Neuronal stem cell (in vitro differentiated cells): ENCODE results near the gene MOGAT2.

Experiments
- DNase-seq: peaks from one replicate; pipeline ENCODE4 v3.0.0-alpha.2; 2013; ENCODE audit warnings: low spot score
- H2AFZ ChIP-seq: one replicate; pipeline ENCODE4 v1.6.1; 2013; ENCODE audit warnings: mild to moderate bottlenecking, low read length, inconsistent platforms
- H2AK5ac ChIP-seq: 2 replicates; pipeline ENCODE4 v1.6.1; 2013; ENCODE audit warnings: low read depth, mild to moderate bottlenecking, inconsistent platforms, low read length, moderate library complexity, mixed read lengths
- H2BK120ac ChIP-seq: 2 replicates; pipeline ENCODE4 v1.6.1; 2013; ENCODE audit warnings: low read depth, mild to moderate bottlenecking, inconsistent platforms, low read length, moderate library complexity, mixed read lengths
- H2BK12ac ChIP-seq: one replicate; pipeline ENCODE4 v1.6.1; 2013; ENCODE audit warnings: low read length, inconsistent platforms
- H2BK15ac ChIP-seq: 2 replicates; pipeline ENCODE4 v1.6.1; 2013; ENCODE audit warnings: mild to moderate bottlenecking, low read length, inconsistent platforms, mixed read lengths
- H2BK5ac ChIP-seq: one replicate; pipeline ENCODE4 v1.6.1; 2013; ENCODE audit warnings: inconsistent platforms, mild to moderate bottlenecking, low read length, moderate library complexity
- H3K14ac ChIP-seq: one replicate; pipeline ENCODE4 v1.6.1; 2013; ENCODE audit warnings: low read length, inconsistent platforms
- H3K18ac ChIP-seq: 2 replicates; pipeline ENCODE4 v1.6.1; 2013; ENCODE audit warnings: low read length, inconsistent platforms
- H3K23ac ChIP-seq: 2 replicates; pipeline ENCODE4 v1.6.1; 2013; ENCODE audit warnings: low read depth, mild to moderate bottlenecking, mixed read lengths, low read length, inconsistent platforms; ENCODE audit not compliant: poor library complexity
- H3K27ac ChIP-seq: replicated peaks from 3 replicates; pipeline ENCODE4 v1.5.1; 2013; ENCODE audit warnings: low read length, inconsistent platforms
- H3K27me3 ChIP-seq, 3 experiments: 2 replicates each; pipeline ENCODE4 v1.6.1; 2013; ENCODE audit warnings: low read length in 3 of 3, mild to moderate bottlenecking in 2 of 3, inconsistent platforms in 1 of 3, low read depth in 1 of 3, mixed read lengths in 1 of 3, moderate library complexity in 1 of 3; ENCODE audit not compliant: control insufficient read depth in 3 of 3, insufficient read depth in 3 of 3
- H3K36me3 ChIP-seq, 2 donors: replicated peaks in 1 of 2; 2 replicates each; pipeline ENCODE4 v1.6.1; 2013; ENCODE audit warnings: low read length in 2 of 2; ENCODE audit not compliant: control insufficient read depth in 2 of 2, insufficient read depth in 2 of 2
- H3K4ac ChIP-seq: 2 replicates; pipeline ENCODE4 v1.6.1; 2013; ENCODE audit warnings: inconsistent platforms, mild to moderate bottlenecking, low read length, moderate library complexity
- H3K4me1 ChIP-seq, 2 donors: 1 replicate in 1 of 2; 2 replicates in 1 of 2; pipeline ENCODE4 v1.6.1; 2013; ENCODE audit warnings: low read length in 2 of 2, low read depth in 1 of 2; ENCODE audit not compliant: control insufficient read depth in 2 of 2, insufficient read depth in 1 of 2
- H3K4me2 ChIP-seq: one replicate; pipeline ENCODE4 v1.6.1; 2013; ENCODE audit warnings: mild to moderate bottlenecking, low read length, inconsistent platforms; ENCODE audit not compliant: insufficient read depth, poor library complexity, severe bottlenecking
- H3K4me3 ChIP-seq, 2 donors: 2 replicates each; pipeline ENCODE4 v1.5.1; 2013; ENCODE audit warnings: low read length in 2 of 2, mild to moderate bottlenecking in 2 of 2, inconsistent platforms in 1 of 2, moderate library complexity in 1 of 2
- H3K79me1 ChIP-seq: one replicate; pipeline ENCODE4 v1.6.1; 2013; ENCODE audit warnings: low read depth, mild to moderate bottlenecking, inconsistent platforms, low read length, moderate library complexity
- H3K9ac ChIP-seq: one replicate; pipeline ENCODE4 v1.6.1; 2013; ENCODE audit warnings: mild to moderate bottlenecking, low read depth, low read length, inconsistent platforms; ENCODE audit not compliant: poor library complexity
- H3K9me3 ChIP-seq, 2 donors: replicated peaks in 1 of 2; 2 replicates each; pipeline versions ENCODE3 to v1.6.1; 2013; ENCODE audit warnings: low read length in 2 of 2, mild to moderate bottlenecking in 2 of 2, inconsistent platforms in 1 of 2, low read depth in 1 of 2, mixed read lengths in 1 of 2, moderate library complexity in 1 of 2; ENCODE audit not compliant: control insufficient read depth in 2 of 2, insufficient read depth in 1 of 2
- H4K8ac ChIP-seq: one replicate; pipeline ENCODE4 v1.6.1; 2013; ENCODE audit warnings: low read depth, mild to moderate bottlenecking, inconsistent platforms, low read length, moderate library complexity
- H4K91ac ChIP-seq: one replicate; pipeline ENCODE4 v1.6.1; 2013; ENCODE audit warnings: low read length, low read depth, mild to moderate bottlenecking, inconsistent platforms; ENCODE audit not compliant: poor library complexity
- WGBS, 2 donors: extraction: QIAGEN DNeasy Blood & Tissue Kit; methylation state at CpG; one replicate each; pipeline ENCODE4 v1.1.7; 2013; ENCODE audit warnings: missing lambda C conversion rate in 2 of 2, mixed read lengths in 1 of 2; ENCODE audit not compliant: insufficient read length in 2 of 2, insufficient replicate concordance in 1 of 2; ENCODE audit errors: extremely low coverage in 2 of 2; 5-methylcytosine and 5-hydroxymethylcytosine counted together

The MOGAT2 gene

GRCh38 chr11:75677275-75677674, 40.4 kb upstream of the MOGAT2 start:
- Histone ChIP-seq H2BK120ac (no peak overlapping the region), H3K9ac (no peak overlapping the region), H3K23ac (no peak overlapping the region), H4K91ac (no peak overlapping the region), H3K27ac (no peak overlapping the region), H3K9me3 (peaks cover 2 to 4% of the 10 kb centered on the region in 2 donors), H3K14ac (no peak overlapping the region), H2BK15ac (no peak overlapping the region), H2AK5ac (no peak overlapping the region), H2BK5ac (no peak overlapping the region), H3K36me3 (no peaks in the 10 kb centered on the region), H3K4me3 (no peak overlapping the region), H3K79me1 (no peaks in the 10 kb centered on the region), H4K8ac (no peak overlapping the region), H3K27me3 (peaks cover 0 to 3% (median 0%) of the 10 kb centered on the region in 3 experiments), H2BK12ac (no peak overlapping the region), H3K18ac (no peak overlapping the region), H2AFZ (no peak overlapping the region), H3K4ac (no peak overlapping the region), H3K4me1 (no peaks in the 10 kb centered on the region), H3K4me2 (no peak overlapping the region)
- WGBS, 2 donors = no CpG with 5 or more reads among the region's 1 CpG
- DNase-seq = no peak

GRCh38 chr11:75677909-75678308, 39.7 kb upstream of the MOGAT2 start:
- no peak overlapping the region for H3K14ac ChIP-seq
- H3K9me3 ChIP-seq = peaks cover 2 to 4% of the 10 kb centered on the region in 2 donors
- no CpG with 5 or more reads among the region's 12 CpGs for WGBS, 2 donors
- no peak overlapping the region for H2BK15ac ChIP-seq
- H3K36me3 ChIP-seq = no peaks in the 10 kb centered on the region
- no peak overlapping the region for H3K4ac ChIP-seq
- no peak overlapping the region for H2AFZ ChIP-seq
- H2AK5ac ChIP-seq = peak overlapping the region; percentile 19
- H3K23ac ChIP-seq = no peak overlapping the region
- no peak overlapping the region for H2BK5ac ChIP-seq
- H3K4me3 ChIP-seq = peak overlapping the region in 1 of 2 donors; percentile 52
- peak overlapping the region; percentile 58 for H3K18ac ChIP-seq
- no peaks in the 10 kb centered on the region for H3K79me1 ChIP-seq
- no peak overlapping the region for H4K91ac ChIP-seq
- no peaks in the 10 kb centered on the region for H3K4me1 ChIP-seq
- H4K8ac ChIP-seq = no peak overlapping the region
- H3K27ac ChIP-seq = no peak overlapping the region
- no peak overlapping the region for H3K9ac ChIP-seq
- peaks cover 0 to 3% (median 0%) of the 10 kb centered on the region in 3 experiments for H3K27me3 ChIP-seq
- H2BK120ac ChIP-seq = no peak overlapping the region
- no peak overlapping the region for H3K4me2 ChIP-seq
- no peak for DNase-seq
- H2BK12ac ChIP-seq = no peak overlapping the region

- no peak overlapping the region for H3K27ac ChIP-seq
- no peak overlapping the region for H2BK120ac ChIP-seq
- peaks cover 2 to 4% of the 10 kb centered on the region in 2 donors for H3K9me3 ChIP-seq
- H4K8ac ChIP-seq = no peak overlapping the region
- no peak overlapping the region for H2BK5ac ChIP-seq
- H4K91ac ChIP-seq = no peak overlapping the region
- H3K27me3 ChIP-seq = peaks cover 0 to 3% (median 0%) of the 10 kb centered on the region in 3 experiments
- no peak for DNase-seq
- no peaks in the 10 kb centered on the region for H3K4me1 ChIP-seq
- no peak overlapping the region for H3K23ac ChIP-seq
- H3K36me3 ChIP-seq = no peaks in the 10 kb centered on the region
- H3K4ac ChIP-seq = peak overlapping the region; percentile 53
- H2AK5ac ChIP-seq = no peak overlapping the region
- peak overlapping the region in 1 of 2 donors; percentile 47 for H3K4me3 ChIP-seq
- H3K14ac ChIP-seq = no peak overlapping the region
- no peak overlapping the region for H2AFZ ChIP-seq
- H3K18ac ChIP-seq = peak overlapping the region; percentile 48
- H2BK12ac ChIP-seq = no peak overlapping the region
- no peak overlapping the region for H3K4me2 ChIP-seq
- no peak overlapping the region for H2BK15ac ChIP-seq
- WGBS, 2 donors = no CpG with 5 or more reads among the region's 17 CpGs
- H3K9ac ChIP-seq = no peak overlapping the region
- H3K79me1 ChIP-seq = no peaks in the 10 kb centered on the region
Measured at GRCh38 chr11:75678620-75679259, 38.9 kb upstream of the MOGAT2 start.

DNA sequence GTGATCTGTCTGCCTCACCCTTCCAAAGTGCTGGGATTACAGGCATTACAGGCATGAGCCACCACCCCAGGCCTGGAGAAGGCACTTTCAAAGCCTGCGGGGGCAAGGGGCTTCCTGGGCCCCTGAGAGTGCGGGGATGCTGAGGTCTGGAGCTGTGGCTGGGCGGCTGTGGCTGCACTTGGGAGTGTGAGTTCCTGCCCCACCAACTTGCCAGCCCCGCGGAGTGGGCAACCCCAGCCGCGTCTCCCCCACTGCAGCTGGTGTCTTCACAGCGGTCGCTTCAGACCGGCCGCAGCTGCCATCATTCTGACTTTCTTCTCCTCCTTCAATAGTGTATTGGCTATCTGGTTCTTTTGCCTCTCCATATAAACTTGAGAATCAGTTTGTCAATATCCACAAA, 38.1 kb upstream of the MOGAT2 start:
- no peaks in the 10 kb centered on the region for H3K36me3 ChIP-seq
- H2AFZ ChIP-seq = no peak overlapping the region
- no peak overlapping the region for H2BK5ac ChIP-seq

More for the DNA sequence above, 38.1 kb upstream of the MOGAT2 start:
- no CpG with 5 or more reads among the region's 11 CpGs for WGBS, 2 donors
- Histone ChIP-seq H3K9me3 (no peaks in the 10 kb centered on the region), H3K4me2 (no peak overlapping the region), H3K27me3 (peaks cover 0 to 3% (median 0%) of the 10 kb centered on the region in 3 experiments), H3K4me3 (no peak overlapping the region), H3K18ac (no peak overlapping the region), H3K4me1 (no peaks in the 10 kb centered on the region), H2BK15ac (no peak overlapping the region), H4K8ac (no peak overlapping the region), H3K23ac (no peak overlapping the region), H3K4ac (no peak overlapping the region), H3K79me1 (no peaks in the 10 kb centered on the region), H2BK120ac (no peak overlapping the region), H4K91ac (no peak overlapping the region), H3K14ac (no peak overlapping the region), H3K27ac (no peak overlapping the region), H2BK12ac (no peak overlapping the region), H3K9ac (no peak overlapping the region), H2AK5ac (no peak overlapping the region)
- DNase-seq = no peak
